22Rv1 (cell line): ENCODE measurements around the gene MLXIP.

ENCODE experiments used
- H3K27ac ChIP-seq: fragments of 450-650 bp; 2 replicates; pipeline ENCODE4 v1.5.1; 2017
- CTCF ChIP-seq: fragments of 450-650 bp; IDR thresholded peaks from 2 replicates; pipeline ENCODE4 v1.5.1; 2017; ENCODE audit warnings: mild to moderate bottlenecking
- ZFX ChIP-seq: fragments of 450-650 bp; IDR thresholded peaks from 2 replicates; pipeline ENCODE4 v1.6.1; 2017; ENCODE audit warnings: antibody characterized with exemption, borderline replicate concordance

The MLXIP gene

GRCh38 chr12:122126342-122126635 is 47.7 kb downstream of the MLXIP start:
- no peak overlapping the region for H3K27ac ChIP-seq
- TF ChIP-seq ZFX (no peak), CTCF (no peak)

- H3K27ac ChIP-seq: peak overlapping the region; percentile 10; the same call in 1 of the 2 replicates
- no peak for TF ChIP-seq ZFX
- peak; percentile 51 for TF ChIP-seq CTCF
These were observed 48.4 kb downstream of the MLXIP start for GRCh38 chr12:122126713-122127597.

- peak overlapping the region; percentile 10; the same call in 1 of the 2 replicates for H3K27ac ChIP-seq
- no peak for TF ChIP-seq ZFX
- no peak for TF ChIP-seq CTCF
These were observed 49.3 kb downstream of the MLXIP start for GRCh38 chr12:122127839-122128238.

GRCh38 chr12:122128481-122128880 is 49.9 kb downstream of the MLXIP start:
- TF ChIP-seq ZFX: no peak
- no peak for TF ChIP-seq CTCF
- no peak overlapping the region for H3K27ac ChIP-seq

- no peak overlapping the region for H3K27ac ChIP-seq
- TF ChIP-seq CTCF (no peak), ZFX (no peak)
These were observed 50.6 kb downstream of the MLXIP start for GRCh38 chr12:122129131-122129530.

GRCh38 chr12:122130150-122130549 is 51.6 kb downstream of the MLXIP start:
- no peak overlapping the region for H3K27ac ChIP-seq
- TF ChIP-seq ZFX (no peak), CTCF (no peak)

- H3K27ac ChIP-seq: no peak overlapping the region
- TF ChIP-seq CTCF (no peak), ZFX (no peak)
These were observed 54.8 kb downstream of the MLXIP start for GRCh38 chr12:122133192-122133950.
